ENCODE measurements around the gene CASP14. TPM values are rescaled to one million over a fixed set of nuclear protein-coding genes. Genes with fewer than 3 reads are reported as not detected.

CASP14 gene
- total RNA-seq, 2 donors from 2014 or later, result not detected

DNA sequence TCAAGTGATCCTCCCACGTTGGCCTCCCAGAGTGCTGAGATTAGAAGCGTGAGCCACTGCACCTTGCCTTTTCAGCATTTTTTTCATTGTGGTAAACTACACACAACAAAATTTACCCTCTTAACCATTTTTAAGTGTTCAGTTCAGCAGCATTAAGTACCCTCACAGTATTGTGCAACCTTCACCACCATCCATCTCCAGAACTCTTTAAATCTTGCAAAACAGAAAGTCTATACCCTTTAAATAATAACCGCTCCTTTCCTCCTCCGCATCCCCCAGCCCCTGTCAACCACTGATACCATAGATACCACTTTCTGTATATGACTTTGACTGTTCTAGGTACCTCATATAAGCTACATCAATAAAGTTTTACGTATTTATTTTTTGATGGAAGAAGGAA is 20.8 kb upstream of the CASP14 start:
- Histone ChIP-seq H3K36me3 (replicated peaks in 1 of 2; ENCODE audit: insufficient read depth in 1 of 2, low read depth in 2 of 2) (no peaks in the 10 kb centered on the region), H3K4me1 (no peaks in the 10 kb centered on the region), H3K9me3 (no peaks in the 10 kb centered on the region), H3K4me3 (no peak overlapping the region), H3K27ac (no peak overlapping the region), H3K27me3 (no peaks in the 10 kb centered on the region)
- intact Hi-C loops (cut with DNase I), result no loop called here
- TF ChIP-seq, protein P1, sequence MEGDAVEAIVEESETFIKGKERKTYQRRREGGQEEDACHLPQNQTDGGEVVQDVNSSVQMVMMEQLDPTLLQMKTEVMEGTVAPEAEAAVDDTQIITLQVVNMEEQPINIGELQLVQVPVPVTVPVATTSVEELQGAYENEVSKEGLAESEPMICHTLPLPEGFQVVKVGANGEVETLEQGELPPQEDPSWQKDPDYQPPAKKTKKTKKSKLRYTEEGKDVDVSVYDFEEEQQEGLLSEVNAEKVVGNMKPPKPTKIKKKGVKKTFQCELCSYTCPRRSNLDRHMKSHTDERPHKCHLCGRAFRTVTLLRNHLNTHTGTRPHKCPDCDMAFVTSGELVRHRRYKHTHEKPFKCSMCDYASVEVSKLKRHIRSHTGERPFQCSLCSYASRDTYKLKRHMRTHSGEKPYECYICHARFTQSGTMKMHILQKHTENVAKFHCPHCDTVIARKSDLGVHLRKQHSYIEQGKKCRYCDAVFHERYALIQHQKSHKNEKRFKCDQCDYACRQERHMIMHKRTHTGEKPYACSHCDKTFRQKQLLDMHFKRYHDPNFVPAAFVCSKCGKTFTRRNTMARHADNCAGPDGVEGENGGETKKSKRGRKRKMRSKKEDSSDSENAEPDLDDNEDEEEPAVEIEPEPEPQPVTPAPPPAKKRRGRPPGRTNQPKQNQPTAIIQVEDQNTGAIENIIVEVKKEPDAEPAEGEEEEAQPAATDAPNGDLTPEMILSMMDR (IDR thresholded peaks at IDR 0.05), result no peak
- TF ChIP-seq POLR2A (IDR thresholded peaks at IDR 0.05), result no peak
- WGBS, 2 donors, result 67 to 99% methylated on average over 4 to 5 of the region's 5 CpGs
- DNase-seq (no peak), ATAC-seq (no peak)

DNA sequence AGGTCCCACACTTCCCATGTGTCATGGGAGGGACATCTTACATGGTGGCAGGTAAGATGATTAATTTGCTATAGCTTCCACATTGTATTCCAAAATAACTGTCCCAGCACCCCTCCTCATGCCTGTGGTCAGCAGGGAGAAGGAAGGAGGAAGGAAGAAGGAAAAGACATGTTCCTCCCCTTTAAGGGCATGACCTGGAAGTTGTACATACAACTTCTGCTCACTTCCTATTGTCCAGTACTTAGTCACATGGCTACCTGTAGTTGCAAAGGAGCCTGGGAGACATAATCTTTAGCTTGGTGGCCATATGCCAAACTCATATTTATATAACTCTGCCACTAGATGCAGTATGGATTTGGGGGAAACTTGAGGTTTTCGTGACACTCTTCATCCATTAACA is 17.6 kb upstream of the CASP14 start:
- intact Hi-C loops (cut with DNase I), result no loop called here
- Histone ChIP-seq H3K27me3 (no peaks in the 10 kb centered on the region), H3K9me3 (no peaks in the 10 kb centered on the region), H3K4me1 (no peaks in the 10 kb centered on the region), H3K4me3 (no peak overlapping the region), H3K36me3 (replicated peaks in 1 of 2; ENCODE audit: insufficient read depth in 1 of 2, low read depth in 2 of 2) (no peaks in the 10 kb centered on the region), H3K27ac (no peak overlapping the region)
- ATAC-seq, result no peak
- WGBS, 2 donors, result 85 to 86% methylated on average over 1 of the region's 1 CpG
- no peak for DNase-seq
- TF ChIP-seq, protein P1 (IDR thresholded peaks at IDR 0.05), result no peak
- no peak for TF ChIP-seq POLR2A (IDR thresholded peaks at IDR 0.05)

DNA sequence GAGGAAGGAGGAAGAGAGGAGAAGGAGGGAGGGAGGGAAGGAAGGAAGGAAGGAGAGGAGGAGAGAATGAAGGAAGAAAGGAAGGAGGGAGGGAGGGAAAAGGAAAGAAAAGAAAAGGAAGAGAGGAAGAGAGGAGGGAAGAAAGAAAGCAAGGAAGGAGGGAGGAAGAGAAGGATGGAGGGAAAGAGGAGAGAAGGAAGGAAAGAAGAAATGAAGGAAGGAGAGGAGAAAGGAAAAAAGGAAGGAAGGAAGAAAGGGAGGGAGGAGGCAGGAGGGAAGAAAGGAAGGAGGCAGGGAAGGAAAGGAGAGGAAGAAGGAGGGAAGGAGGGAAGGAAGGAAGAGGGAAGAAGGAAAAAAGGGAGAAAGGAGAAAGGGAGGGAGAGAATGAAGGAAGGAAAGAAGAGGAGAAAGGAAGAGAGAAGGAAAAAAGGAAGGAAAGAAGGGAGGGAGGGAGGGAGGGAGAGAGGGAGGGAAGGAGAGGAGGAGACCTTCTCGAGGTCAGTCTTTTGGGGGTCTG is 13.4 kb upstream of the CASP14 start:
- WGBS, 2 donors, result 46 to 67% methylated on average over 1 of the region's 1 CpG
- Histone ChIP-seq H3K27ac (no peak overlapping the region), H3K27me3 (no peaks in the 10 kb centered on the region), H3K4me3 (no peak overlapping the region), H3K4me1 (no peaks in the 10 kb centered on the region), H3K36me3 (replicated peaks in 1 of 2; ENCODE audit: insufficient read depth in 1 of 2, low read depth in 2 of 2) (no peaks in the 10 kb centered on the region), H3K9me3 (no peaks in the 10 kb centered on the region)
- ATAC-seq, result no peak
- no peak for DNase-seq
- TF ChIP-seq, protein P1 (IDR thresholded peaks at IDR 0.05), result no peak
- TF ChIP-seq POLR2A (IDR thresholded peaks at IDR 0.05), result no peak
- intact Hi-C loops (cut with DNase I), result no loop called here

DNA sequence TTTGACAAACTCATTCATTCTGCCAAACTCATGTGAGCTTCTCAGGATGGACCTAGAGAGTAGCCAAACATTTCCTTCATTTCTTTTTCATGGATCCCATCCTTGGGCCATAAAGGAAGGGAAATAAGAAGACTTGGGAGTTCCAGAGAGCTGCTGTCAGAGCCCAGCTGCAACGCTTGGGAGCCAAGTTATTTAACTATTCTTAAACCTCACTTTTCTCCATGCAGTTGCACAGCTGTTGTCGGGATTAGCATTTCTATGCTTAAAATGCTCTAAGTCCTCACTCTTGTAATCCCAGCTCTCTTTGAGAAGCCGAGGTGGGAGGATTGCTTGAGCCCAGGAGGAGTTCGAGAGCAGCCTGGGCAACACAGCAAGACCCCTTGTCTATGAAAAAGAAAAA is 11.7 kb upstream of the CASP14 start:
- no peaks in the 10 kb centered on the region for H3K4me1 ChIP-seq
- H3K4me3 ChIP-seq, result no peak overlapping the region
- WGBS, 2 donors, result 28 to 38% methylated on average over 4 of the region's 4 CpGs
- no peak overlapping the region for H3K27ac ChIP-seq
- no peak for ATAC-seq
- intact Hi-C loops (cut with DNase I), result no loop called here
- no peaks in the 10 kb centered on the region for H3K27me3 ChIP-seq
- no peak for DNase-seq
- H3K9me3 ChIP-seq, result no peaks in the 10 kb centered on the region
- no peaks in the 10 kb centered on the region for H3K36me3 ChIP-seq (replicated peaks in 1 of 2; ENCODE audit: insufficient read depth in 1 of 2, low read depth in 2 of 2)
- TF ChIP-seq, protein P1 (IDR thresholded peaks at IDR 0.05), result no peak
- no peak for TF ChIP-seq POLR2A (IDR thresholded peaks at IDR 0.05)

DNA sequence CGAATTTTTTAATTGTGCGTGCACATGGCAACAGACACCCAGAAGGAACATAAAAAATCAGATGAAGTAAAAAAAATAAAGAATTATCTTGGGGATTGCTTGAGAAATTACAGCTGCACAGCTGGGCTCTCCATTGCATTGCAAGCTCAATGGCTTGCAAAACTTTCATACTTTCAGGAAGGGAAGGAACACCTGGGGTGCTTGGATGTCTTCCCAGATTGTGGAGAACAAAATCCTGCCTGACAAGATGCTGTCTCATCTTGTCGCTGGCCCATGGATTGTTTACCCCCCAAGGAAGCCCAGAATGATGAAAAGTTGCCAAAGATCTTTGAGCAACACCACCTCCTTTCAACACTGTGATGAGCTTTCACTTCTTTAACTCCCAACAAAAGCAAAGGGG is 11.0 kb upstream of the CASP14 start:
- TF ChIP-seq, protein P1 (IDR thresholded peaks at IDR 0.05), result no peak
- no peak for TF ChIP-seq POLR2A (IDR thresholded peaks at IDR 0.05)
- DNase-seq (no peak), ATAC-seq (no peak)
- 51 to 58% methylated on average over 3 of the region's 3 CpGs for WGBS, 2 donors
- Histone ChIP-seq H3K27me3 (no peaks in the 10 kb centered on the region), H3K9me3 (no peaks in the 10 kb centered on the region), H3K27ac (no peak overlapping the region), H3K36me3 (replicated peaks in 1 of 2; ENCODE audit: insufficient read depth in 1 of 2, low read depth in 2 of 2) (no peaks in the 10 kb centered on the region), H3K4me1 (no peaks in the 10 kb centered on the region), H3K4me3 (no peak overlapping the region)
- intact Hi-C loops (cut with DNase I), result no loop called here

Data from body of pancreas (tissue), 4 donors.